Stimulated activated CD8-positive, alpha-beta memory T cell treated with anti-CD3 and anti-CD28 coated beads, Interleukin-4, amount 100 ng/mL, for 48 hours (primary cell): Measurements from ENCODE around the gene HDAC11.
A peak's percentile ranks its signal among the peaks of the same experiment; 100 is the strongest.
"Not testable (repeated sequence)": the region's sequence is repeated elsewhere in the genome, so short reads cannot be mapped to it uniquely, and the experiment has no call there.

ENCODE experiments used
- DNase-seq: peaks from one replicate; pipeline ENCODE4 v3.0.0-alpha.2; 2020

Gene HDAC11

DNA sequence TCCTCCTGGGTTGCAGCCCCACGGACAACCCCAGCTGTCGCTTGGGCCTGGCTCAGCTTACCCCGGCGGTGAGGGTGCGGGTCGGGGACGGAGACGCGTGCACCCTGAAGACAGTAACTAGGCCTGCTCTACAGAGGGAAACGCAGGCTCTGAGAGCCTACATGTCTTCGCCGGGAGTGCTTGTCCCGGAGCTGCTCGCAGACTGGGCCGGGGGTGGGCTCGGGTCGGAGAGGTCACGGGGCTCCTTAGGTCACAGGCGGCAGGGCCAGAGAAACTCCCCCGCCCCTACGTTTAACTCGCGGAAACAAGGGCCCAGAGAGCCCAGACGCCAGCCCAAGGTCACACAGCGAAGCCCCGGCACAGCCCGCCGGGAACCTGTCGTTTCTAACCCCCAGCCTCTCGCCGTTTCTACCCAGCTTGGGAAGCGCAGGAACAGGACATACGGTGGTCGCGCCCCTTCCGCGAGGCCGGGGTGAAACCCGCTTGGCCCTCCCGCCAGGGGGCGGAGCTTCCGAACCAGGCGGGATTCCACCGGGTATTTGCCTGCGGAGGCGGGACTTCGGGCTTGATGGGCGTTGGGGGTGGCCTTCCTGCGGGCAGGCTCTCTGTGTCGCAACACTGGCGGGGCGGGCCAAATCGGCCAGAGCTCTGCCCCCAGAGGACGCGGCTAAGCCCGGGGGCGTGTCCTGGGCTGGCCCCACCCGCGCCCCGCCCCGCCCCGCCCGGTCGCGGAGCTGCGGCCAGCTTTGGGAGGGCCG, at the start of gene HDAC11:
Gene HDAC11 (plus strand): TSS at position 725 of the 758 bp plus-strand sequence. CDS start 42 bp downstream, outside the sequence.
- peak; percentile 98 for DNase-seq

DNA sequence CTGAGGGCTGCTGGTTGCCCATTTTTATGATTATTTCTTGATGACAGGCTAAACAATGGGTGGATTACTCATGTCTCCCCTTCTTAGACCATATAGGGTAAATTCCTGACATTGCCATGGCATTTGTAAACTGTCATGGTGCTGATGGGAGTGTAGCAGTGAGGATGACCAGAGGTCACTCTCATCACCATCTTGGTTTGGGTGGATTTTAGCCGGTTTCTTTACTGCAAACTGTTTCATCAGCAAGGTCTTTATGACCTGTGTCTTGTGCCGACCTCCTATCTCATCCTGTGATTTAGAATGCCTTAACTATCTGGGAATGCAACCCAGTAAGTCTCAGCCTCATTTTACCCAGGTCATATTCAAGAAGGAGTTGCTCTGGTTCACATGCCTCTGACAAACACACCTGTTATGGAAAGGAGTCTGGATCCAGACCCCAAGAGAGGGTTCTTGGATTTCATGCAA, 49.7 kb upstream of the HDAC11 start:
- DNase-seq, result not testable (repeated sequence)

DNA sequence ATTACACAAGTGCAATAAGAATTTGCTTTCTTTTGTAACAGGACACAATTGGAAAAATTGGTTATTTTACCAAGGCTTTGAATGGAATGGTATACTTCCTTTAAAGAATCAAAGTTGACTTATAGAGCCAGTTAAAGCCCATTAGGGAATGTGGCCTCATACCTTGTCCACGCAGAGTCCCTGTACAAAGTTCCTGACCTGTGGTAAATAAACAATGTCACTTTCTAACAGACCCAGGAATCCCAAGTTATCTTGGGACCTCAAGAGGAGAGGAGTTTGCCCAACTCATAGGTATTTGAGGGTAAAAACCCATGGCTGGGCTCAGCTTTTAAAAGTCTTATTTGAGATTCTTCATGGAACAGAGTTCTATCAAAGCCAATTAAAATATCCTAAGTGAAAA, 48.0 kb upstream of the HDAC11 start:
- no peak for DNase-seq

- DNase-seq, result no peak
Measured at GRCh38 chr3:13433912-13434311, 46.2 kb upstream of the HDAC11 start.

- DNase-seq, result not testable (repeated sequence)
Measured at GRCh38 chr3:13436213-13436612, 43.9 kb upstream of the HDAC11 start.

- DNase-seq, result no peak
Measured at GRCh38 chr3:13440204-13440817, 39.8 kb upstream of the HDAC11 start.

GRCh38 chr3:13442882-13443281, 37.2 kb upstream of the HDAC11 start:
- DNase-seq, result not testable (repeated sequence)

DNA sequence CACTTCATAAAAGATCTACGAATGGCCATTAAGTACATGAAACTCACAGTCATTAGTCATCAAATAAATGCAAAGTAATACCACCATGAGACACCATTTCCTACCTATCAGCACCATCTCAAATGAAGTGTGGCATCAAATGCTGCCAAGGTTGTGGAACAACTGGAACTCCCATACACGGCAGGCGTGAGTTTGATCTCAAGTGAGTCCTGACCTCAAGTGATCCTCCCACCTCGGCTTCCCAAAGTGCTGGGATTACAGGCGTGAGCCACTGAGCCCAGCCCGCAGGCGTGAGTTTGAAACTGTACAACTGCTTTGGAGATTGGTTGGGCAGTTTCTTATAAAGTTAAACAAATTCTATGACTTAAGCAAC, 28.8 kb upstream of the HDAC11 start:
- DNase-seq, result peak; percentile 45

DNA sequence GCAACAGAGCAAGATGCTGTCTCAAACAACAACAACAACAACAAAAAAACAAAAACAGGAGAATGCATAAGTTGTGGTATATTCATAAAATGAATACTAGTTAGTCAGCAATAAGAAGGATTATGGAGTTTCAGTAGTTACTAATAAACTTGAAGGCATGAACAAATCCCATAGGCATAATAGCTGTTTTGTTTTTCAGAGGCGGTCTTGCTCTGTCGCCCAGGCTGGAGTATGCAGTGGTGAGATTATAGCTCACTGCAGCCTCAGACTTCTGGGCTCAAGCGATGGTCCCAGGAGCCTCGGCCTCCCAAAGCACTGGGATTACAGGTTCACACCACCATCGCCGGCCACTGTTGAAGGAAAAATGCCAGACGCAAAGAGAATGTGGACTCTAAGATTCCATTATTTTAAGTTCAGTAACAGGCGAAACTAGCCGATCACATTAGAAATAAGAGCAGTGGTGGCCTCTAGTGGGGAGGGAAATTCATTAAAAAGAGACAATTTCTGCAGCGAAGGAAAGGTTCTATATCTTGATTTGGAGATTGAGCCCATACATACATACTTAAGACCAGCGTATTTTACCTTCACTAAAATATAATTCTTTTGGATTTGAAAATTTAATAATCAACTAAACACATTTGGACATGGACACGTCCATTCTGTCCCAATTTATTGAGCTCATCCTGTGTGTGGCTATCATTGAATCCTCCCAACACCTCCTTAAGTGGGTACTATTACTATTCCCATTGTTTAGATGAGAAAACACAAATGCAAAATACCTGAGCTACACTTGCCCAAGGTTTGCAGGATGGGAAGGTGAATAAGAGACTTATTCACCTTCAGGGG, 27.4 kb upstream of the HDAC11 start:
- peak; percentile 32 for DNase-seq

GRCh38 chr3:13455644-13456043, 24.5 kb upstream of the HDAC11 start:
- DNase-seq, result no peak

GRCh38 chr3:13457593-13457992, 22.5 kb upstream of the HDAC11 start:
- DNase-seq, result no peak

DNA sequence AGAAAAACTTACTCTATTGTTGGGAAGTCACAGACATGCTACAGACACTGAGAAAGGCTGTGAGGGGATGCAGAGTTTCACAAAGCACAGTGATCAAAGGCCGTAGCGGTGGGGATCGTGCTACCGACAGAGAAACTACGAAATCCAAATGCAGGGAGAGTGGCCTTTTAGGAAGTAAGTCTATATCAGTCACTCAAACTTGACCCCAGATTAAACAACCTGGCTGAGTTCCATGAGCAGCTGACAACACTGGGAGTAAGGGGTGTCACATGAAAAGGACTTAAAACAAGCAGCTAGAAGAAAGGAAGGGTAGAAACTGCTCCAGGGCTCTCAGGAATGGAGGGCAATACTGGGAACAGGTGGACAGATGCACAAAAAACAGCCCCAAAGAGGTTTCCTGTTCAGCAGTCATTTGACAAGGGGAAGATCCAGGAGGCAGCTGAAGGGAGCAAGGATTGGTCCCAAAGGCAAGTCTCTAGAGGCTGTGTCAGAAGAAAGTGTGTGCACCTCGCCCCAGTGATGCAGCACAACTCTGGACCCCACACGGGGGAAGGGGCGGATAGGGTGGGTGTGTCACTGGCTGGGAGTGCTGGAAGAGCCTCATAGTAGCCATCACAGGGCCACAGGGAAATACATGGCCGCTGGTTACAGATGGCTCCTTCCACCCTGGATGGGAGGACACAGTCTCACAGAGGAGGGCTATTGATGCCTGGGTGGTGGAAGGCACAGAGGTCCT, 20.3 kb upstream of the HDAC11 start:
- DNase-seq, result no peak

- DNase-seq, result no peak
Measured at GRCh38 chr3:13460341-13460736, 19.8 kb upstream of the HDAC11 start.

GRCh38 chr3:13461169-13462124, 18.7 kb upstream of the HDAC11 start:
- DNase-seq, result peak; percentile 90

- DNase-seq, result no peak
Measured at GRCh38 chr3:13462125-13462629, 17.9 kb upstream of the HDAC11 start.

DNA sequence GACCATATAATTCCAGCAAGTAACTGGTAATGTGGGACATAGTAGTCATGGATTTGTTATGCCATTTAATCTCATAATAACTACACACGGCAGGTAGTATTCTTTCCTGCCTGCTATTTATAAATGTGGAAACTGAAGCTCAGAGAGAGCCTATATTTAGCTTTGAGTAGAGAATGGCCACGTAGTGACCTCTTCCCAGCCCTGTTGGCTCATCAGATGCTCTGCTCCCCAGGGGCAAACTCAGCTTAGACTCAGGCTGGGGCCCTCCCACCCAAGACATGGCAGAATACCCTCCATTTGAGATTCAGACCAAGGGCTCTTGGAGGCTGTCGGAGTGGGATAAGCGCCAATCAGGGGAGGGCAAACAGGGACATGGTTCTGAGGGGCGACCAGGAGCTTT, 17.3 kb upstream of the HDAC11 start:
- DNase-seq, result no peak

GRCh38 chr3:13463618-13464400, 16.3 kb upstream of the HDAC11 start:
- no peak for DNase-seq

DNA sequence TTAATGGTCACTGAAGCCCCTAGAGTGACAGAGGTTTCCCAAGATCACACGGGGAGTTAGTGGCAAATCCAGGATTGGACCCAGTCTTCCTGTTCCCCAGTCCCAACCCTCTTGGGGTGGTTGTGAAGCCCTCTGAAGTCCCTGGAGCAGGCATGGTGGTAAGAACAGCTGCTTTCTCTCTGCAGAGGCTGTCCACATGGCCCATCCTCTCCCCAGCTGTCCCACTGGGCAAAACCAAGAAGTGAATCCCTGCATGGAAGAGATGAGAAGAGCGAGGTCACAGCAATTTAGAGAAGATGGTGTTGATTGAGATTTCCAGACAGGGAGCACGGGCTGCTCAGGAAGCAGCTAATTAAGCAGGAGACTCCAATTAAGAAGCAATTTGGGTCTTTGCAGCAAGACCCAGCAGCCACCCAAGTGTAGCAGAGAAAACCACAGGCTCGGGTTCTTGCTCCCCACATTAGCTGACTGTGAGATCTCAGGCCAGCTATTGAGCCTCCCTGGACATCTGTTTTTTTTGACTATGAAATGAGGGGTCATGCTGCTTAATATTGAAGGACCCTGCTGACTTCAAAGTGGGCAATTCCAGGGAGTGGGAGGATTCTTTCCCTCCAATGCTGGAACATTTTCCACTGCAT, 14.8 kb upstream of the HDAC11 start:
- no peak for DNase-seq

DNA sequence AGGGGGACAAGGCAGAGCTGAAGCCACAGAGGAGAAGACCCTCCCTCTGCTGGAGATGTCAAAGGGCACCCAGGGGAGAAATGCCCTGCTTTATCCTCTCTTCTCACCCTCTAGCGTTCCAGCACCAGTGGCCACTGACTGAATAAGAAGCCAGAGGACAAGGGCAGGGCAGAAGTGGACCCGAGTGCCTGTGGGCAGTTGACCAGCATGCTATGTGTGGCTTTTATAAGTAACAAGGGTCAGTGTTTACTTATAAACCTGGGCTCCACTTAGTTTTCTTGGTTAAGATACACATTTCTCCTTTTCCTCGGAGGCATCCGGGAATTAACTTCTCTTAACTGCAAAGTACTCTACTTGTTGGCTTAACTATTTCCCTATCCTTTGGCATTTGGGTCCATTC, 13.3 kb upstream of the HDAC11 start:
- DNase-seq, result no peak
